Left hindlimb (tissue), 1 donor: ENCODE results near the gene HOXC5.
"Not testable (repeated sequence)": the region's sequence is repeated elsewhere in the genome, so short reads cannot be mapped to it uniquely, and the experiment has no call there.

Experiments used
- DNase-seq: peaks from one replicate; pipeline ENCODE4 v3.0.0-alpha.2; 2018

The HOXC5 gene

DNA sequence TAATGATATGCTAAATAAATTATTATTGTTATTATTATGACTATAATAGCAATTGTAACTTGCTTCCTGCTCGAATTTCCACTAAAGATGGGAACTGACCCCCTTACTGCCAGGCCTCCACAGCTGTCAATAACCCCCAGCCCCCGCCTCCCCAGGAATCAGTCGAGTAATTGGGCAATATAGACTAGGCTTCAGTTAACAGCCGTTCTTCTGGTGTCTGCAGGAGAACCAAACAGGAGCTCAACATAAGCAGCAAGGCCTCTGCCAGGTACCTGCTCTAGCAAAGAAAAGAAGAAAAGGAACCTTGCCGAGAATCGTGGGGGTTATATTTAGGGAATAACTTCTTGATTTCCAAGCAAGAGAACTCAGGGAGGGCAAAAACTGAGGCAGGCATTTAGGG is 42.6 kb downstream of the HOXC5 start:
- DNase-seq = no peak

DNA sequence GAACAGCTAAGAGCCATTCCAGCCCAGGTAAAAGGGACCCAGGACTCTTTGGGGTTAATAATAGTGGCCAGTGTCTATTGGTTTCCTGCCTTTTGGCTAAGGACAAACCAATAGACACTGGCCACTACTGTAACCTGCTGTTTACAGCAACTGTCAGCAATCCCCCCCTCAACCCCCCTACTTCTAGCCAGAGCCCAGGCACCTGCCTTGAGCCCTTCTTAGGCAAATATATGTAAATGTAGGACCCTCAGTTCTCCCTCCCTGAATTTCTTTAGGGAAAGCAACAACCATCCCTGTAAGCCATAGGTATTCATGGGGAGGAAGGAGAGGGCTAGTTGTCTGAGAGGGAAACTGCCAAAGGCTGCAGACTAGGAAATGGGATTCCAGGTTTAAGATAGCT is 43.1 kb downstream of the HOXC5 start:
- DNase-seq = no peak

DNA sequence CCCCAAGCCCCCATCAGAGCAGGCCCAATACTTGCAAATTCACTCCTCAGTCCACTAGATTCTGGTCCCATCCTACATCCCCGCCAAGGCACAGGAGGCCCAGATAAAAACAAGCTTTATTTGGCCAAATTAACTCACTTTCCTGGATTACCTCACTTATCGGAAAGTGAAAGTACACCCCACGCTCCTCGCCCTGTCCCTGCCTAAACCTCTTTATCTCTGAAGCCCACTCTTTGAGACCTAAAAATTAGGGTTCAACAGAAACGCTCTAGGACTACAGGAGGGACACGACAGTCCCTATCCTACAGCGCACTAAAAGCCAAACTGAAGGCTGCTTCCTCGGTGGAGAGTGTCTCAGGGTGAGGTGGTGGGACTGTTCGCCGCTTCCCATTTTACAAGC is 45.0 kb downstream of the HOXC5 start:
- DNase-seq = not testable (repeated sequence)

DNA sequence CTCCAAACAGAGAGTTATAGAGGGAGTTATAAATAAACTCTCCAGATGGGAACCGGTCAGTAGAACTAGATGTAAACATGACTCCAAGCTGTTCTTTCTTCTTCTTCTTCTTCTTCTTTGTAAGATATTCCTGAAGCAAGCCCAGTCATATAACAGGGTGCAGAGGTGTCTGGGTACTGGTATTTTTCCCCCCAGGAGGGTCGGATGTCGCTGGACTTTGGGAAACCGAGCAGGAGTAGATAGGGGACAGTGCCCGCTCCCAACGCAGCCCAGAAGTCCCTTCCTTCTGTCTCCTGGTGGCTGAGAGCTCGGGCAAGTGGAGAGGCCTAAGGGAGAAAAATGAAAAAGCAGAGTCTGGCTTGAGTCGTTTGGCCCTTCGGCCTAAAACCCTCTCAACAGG is 46.3 kb downstream of the HOXC5 start:
- DNase-seq = not testable (repeated sequence)

DNA sequence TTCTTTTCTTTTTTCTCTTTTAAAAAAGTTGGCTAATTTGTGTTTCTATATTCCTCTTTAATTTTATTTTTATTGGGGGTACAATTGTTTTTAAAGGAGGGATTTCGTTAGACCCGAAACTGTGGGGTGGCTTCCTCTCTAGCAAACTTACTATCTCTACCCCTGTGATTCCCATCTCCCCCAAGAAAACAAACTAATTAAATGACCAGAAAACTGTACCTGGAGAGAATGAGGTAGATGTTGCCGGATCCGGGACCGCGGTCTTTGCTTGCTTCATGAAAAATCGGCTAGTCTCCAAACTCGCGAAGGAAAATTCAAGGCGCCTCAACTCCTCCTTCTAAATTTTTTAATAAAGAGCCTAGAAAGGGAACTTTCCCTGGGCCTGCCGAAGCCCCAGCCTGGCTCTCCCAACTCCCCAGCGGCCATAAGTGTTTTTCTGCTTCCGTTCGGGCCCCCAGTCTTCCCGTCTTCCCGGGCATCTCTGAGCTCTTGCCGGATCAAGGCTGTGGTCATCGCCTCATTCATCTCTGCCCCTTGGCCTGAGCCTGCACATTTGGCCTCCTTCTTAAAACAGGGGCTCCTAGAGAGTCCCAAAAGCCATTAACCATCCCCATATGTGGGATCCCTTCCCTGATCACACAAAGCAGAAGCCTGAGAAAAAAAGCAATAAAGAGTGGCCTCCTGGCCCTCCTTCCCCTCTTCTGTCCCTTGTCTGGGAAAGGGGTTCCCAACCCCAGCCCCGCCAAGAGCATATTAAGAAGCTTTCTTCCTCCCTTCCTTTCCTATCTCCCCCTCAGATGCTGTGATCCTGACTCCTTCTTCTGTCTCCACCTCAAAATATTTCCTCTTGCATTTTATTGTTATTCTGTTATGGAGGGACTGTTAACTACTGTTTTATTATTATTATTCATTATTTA is 47.4 kb downstream of the HOXC5 start:
- DNase-seq = not testable (repeated sequence)

DNA sequence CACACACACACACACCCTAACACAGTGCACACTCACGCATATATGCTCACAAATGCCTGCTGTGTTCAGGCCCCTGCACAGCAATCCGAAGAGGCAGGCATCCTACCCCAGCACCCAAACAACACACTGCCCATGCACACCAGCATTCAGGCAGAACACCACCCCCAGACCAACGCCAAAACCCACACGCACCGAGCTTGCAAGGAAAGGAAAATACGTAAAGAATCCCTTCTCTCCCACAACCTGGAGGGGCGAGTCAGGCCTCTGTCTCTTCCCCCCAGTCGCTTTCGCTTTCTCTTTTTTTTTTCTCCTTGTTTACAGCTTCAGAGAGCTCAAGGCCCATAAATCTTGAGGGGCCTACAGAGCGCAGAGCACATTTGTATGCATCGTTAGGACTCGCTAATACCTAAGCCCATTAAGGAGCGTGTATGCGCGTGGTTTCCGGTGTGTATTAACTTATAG is 48.2 kb downstream of the HOXC5 start:
- DNase-seq = not testable (repeated sequence)

DNA sequence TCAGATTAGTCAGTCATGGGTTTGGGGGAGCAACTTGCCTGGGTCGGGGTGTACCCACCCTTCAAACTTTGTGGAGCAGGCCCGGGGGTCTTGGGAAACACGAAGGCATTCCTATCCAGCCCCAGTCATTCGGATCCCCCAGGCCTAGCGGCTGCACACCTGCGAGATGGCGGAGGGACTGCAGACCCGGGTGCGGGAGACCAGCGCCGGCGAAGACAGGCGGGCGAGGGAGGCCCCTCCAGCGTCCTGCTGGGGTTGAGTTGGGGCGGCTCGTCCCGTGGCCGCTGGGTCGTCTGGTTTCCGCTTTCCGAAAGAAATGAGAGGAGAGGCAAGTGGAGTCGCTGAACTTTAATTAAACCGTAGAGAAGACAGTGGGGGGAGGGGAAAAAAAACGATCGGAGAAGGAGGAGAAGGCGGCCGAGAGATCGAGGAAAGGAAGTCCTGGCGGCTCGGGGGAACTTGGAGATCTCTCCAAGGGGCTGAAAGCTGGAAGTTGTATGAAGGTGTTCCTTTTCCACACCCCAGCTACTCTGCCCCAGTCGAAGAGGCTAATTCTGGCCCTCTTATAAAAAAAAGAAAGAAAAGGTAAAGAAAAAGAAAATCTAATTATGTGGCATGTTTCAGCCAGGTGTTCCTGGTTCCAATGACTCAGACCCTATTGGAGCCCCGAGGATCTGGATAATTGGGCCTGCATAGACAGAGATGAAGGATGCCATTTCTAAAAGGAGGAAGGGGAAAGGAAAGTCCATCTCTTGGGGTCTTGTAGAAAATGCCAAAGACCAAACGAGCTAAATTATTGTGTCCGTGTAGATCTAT is 48.9 kb downstream of the HOXC5 start:
- not testable (repeated sequence) for DNase-seq

DNA sequence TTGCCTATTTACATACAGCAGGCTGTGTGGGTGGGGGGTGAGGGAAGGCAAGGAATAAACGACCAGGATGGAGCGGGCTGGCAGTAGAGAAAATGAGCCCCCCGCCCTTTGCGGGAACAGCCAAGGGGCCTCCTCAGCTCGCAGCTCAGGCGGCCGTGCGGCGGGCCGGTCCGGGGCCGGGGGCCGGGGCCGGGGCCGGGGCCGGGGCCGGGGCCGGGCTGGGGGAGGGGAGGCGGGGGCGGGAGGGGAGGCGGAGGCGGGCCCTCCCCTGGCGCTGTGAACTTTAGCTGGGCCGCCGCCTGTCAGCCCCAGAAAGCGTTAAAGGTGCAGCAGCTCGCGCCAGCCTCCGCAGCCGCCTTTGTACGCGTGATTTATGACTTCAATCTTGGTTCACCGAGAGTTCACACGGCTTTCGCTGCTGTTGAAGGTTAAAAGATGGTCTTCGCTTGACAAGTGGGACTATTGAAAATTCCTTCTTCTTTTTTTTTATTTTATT is 49.6 kb downstream of the HOXC5 start:
- DNase-seq = peak; percentile 63
